Transverse colon (tissue), 4 donors: Measurements from ENCODE around the gene HECA.

Experiments
- CTCF ChIP-seq, 5 experiments: fragments of 200-600 bp in 3 of 5; fragments of 450-650 bp in 2 of 5; sonication (generic) in 3 of 5; IDR thresholded peaks; 1 replicate in 2 of 5; 2 replicates in 3 of 5; pipeline ENCODE4 v1.5.1; 2016 to 2017; ENCODE audit warnings: antibody characterized with exemption in 5 of 5, inconsistent platforms in 3 of 5, mild to moderate bottlenecking in 2 of 5, moderate library complexity in 1 of 5
- EP300 ChIP-seq: sonication (generic); formaldehyde crosslinking; IDR thresholded peaks from one replicate; pipeline ENCODE4 v1.6.1; 2017; ENCODE audit warnings: antibody characterized with exemption, low read depth
- POLR2A ChIP-seq: fragments of 450-650 bp; IDR thresholded peaks from one replicate; pipeline ENCODE4 v1.6.1; 2016; ENCODE audit warnings: antibody characterized with exemption, mild to moderate bottlenecking, moderate library complexity
- POLR2AphosphoS5 ChIP-seq, 3 donors: sonication (generic); formaldehyde crosslinking; IDR thresholded peaks; one replicate each; pipeline ENCODE4 v1.6.1; 2016; ENCODE audit warnings: antibody characterized with exemption in 3 of 3

- TF ChIP-seq CTCF (IDR thresholded peaks at IDR 0.05) (no peak), POLR2AphosphoS5 (IDR thresholded peaks at IDR 0.05) (no peak), POLR2A (no peak), EP300 (no peak)
Observed at GRCh38 chr6:139131736-139132280, 3.1 kb upstream of the HECA start.
